Esophagus muscularis mucosa (tissue), 4 donors: ENCODE measurements around the gene SPATA12. TPM values are rescaled to one million over a fixed set of nuclear protein-coding genes. Genes with fewer than 3 reads are reported as not detected.

Source experiments
- DNase-seq: peaks from one replicate; pipeline ENCODE4 v3.0.0-alpha.2; 2017; ENCODE audit errors: extremely low spot score
- H3K27ac ChIP-seq, 4 donors: fragments of 200-600 bp; sonication (generic); replicated peaks in 1 of 4; 1 replicate in 3 of 4; 2 replicates in 1 of 4; pipeline ENCODE4 v1.5.1; 2016 to 2019; ENCODE audit warnings: mild to moderate bottlenecking in 1 of 4
- H3K27me3 ChIP-seq, 4 donors: fragments of 200-600 bp; sonication (generic); one replicate each; pipeline versions ENCODE4 v1.5.1 to v1.6.0; 2016 to 2019
- H3K36me3 ChIP-seq, 4 donors: fragments of 200-600 bp; sonication (generic); one replicate each; pipeline ENCODE4 v1.5.1; 2016 to 2019
- H3K4me1 ChIP-seq, 4 donors: fragments of 200-600 bp; sonication (generic); one replicate each; pipeline ENCODE4 v1.5.1; 2016 to 2019
- H3K4me3 ChIP-seq, 4 donors: fragments of 200-600 bp; sonication (generic); 1 replicate in 2 of 4; 2 replicates in 2 of 4; pipeline ENCODE4 v1.5.1; 2016 to 2019; ENCODE audit warnings: mild to moderate bottlenecking in 4 of 4, moderate library complexity in 1 of 4
- H3K9me3 ChIP-seq, 4 donors: fragments of 200-600 bp; sonication (generic); 1 replicate in 3 of 4; 2 replicates in 1 of 4; pipeline ENCODE4 v1.5.1; 2016 to 2019
- CTCF ChIP-seq, 3 experiments: fragments of 200-600 bp in 2 of 3; fragments of 450-650 bp in 1 of 3; sonication (generic) in 2 of 3; IDR thresholded peaks; one replicate each; pipeline ENCODE4 v1.5.1; 2017 to 2019; ENCODE audit warnings: antibody characterized with exemption in 3 of 3, mild to moderate bottlenecking in 2 of 3, moderate library complexity in 1 of 3
- EP300 ChIP-seq: sonication (generic); formaldehyde crosslinking; IDR thresholded peaks from one replicate; pipeline ENCODE4 v1.6.1; 2017; ENCODE audit warnings: antibody characterized with exemption
- POLR2A ChIP-seq: fragments of 450-650 bp; IDR thresholded peaks from one replicate; pipeline ENCODE4 v1.6.1; 2017; ENCODE audit warnings: antibody characterized with exemption, moderate library complexity, mild to moderate bottlenecking, low read depth
- POLR2AphosphoS5 ChIP-seq, 2 donors: sonication (generic); formaldehyde crosslinking; IDR thresholded peaks; one replicate each; pipeline ENCODE4 v1.6.1; 2017; ENCODE audit warnings: antibody characterized with exemption in 2 of 2
- WGBS: methylation state at CpG from one replicate; pipeline ENCODE4 v1.1.5; 2018; 5-methylcytosine and 5-hydroxymethylcytosine counted together
- intact Hi-C: fragments of 100-400 bp; cut with DNase I; formaldehyde crosslinking; loops from one replicate; pipeline ENCODE4 v1.15.1; 2023
- total RNA-seq, 4 donors: library from RNA; depleted of rRNA; stranded (reverse); fragments of >200 nt; gene quantifications; one replicate each; pipeline versions ENCODE4 v1.1.0 to v1.2.1, GENCODE V29; 2016

SPATA12 gene
- total RNA-seq, result under 1 TPM in 1 of 4 donors, not detected in 3; 0.13 TPM

- peaks cover 19 to 48% (median 42%) of the 10 kb centered on the region in 4 donors for H3K4me1 ChIP-seq
- WGBS, result 51% methylated on average over 11 of the region's 11 CpGs
- no peak within 1 kb of the TSS for H3K4me3 ChIP-seq
- H3K9me3 ChIP-seq, result no peaks in the 10 kb centered on the region
- intact Hi-C loops, result no loop called here
- TF ChIP-seq POLR2AphosphoS5 (IDR thresholded peaks at IDR 0.05) (peak; percentile 17 to 75), EP300 (no peak)
- no peaks in the 10 kb centered on the region for H3K36me3 ChIP-seq
- DNase-seq, result no peak
- H3K27me3 ChIP-seq, result no peaks in the 10 kb centered on the region
- peak within 1 kb of the TSS; percentile 57 to 80 (median 66) for H3K27ac ChIP-seq
These were observed at the start of gene SPATA12 for GRCh38 chr3:57060089-57060821. TSS of gene SPATA12 (plus strand) at chr3:57060664. CDS start at chr3:57073695, 13,031 bp downstream.

- Histone ChIP-seq H3K9me3 (no peaks in the 10 kb centered on the region), H3K4me3 (no peak overlapping the region), H3K27me3 (no peaks in the 10 kb centered on the region), H3K36me3 (no peaks in the 10 kb centered on the region), H3K4me1 (peaks cover 33 to 64% (median 60%) of the 10 kb centered on the region in 4 donors), H3K27ac (peak overlapping the region; percentile 15 to 86 (median 52))
- intact Hi-C loops, result no loop called here
- TF ChIP-seq POLR2A (no peak), POLR2AphosphoS5 (IDR thresholded peaks at IDR 0.05) (no peak), EP300 (no peak), CTCF (IDR thresholded peaks at IDR 0.05) (no peak)
- DNase-seq, result no peak
- 59% methylated on average over 13 of the region's 13 CpGs for WGBS
These were observed 49.4 kb upstream of the SPATA12 start for GRCh38 chr3:57011022-57011421.

DNA sequence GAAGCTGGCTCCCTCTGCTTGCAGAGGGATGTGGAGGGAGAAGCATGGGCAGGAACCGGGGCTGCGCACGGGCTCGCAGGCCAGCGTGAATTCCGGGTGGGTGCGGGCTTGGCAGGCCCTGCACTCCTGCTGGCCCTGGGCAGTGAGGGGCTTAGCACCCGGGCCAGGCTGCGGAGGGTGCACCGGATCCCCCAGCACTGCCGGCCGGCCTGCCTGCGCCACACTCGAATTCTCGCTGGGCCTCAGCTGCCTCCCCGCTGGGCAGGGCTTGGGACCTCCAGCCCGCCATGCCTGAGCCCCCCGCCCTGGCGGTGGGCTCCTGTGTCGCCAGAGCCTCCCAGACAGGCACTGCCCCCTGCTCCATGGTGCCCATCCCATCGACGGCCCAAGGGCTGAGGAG, 47.6 kb upstream of the SPATA12 start:
- intact Hi-C loops, result no loop called here
- Histone ChIP-seq H3K27me3 (no peaks in the 10 kb centered on the region), H3K4me1 (peaks cover 22 to 60% (median 56%) of the 10 kb centered on the region in 4 donors), H3K36me3 (no peaks in the 10 kb centered on the region), H3K9me3 (no peaks in the 10 kb centered on the region), H3K4me3 (no peak overlapping the region), H3K27ac (no peak overlapping the region)
- 100% methylated on average over 9 of the region's 22 CpGs for WGBS
- no peak for DNase-seq
- TF ChIP-seq CTCF (IDR thresholded peaks at IDR 0.05) (no peak), EP300 (no peak), POLR2A (no peak), POLR2AphosphoS5 (IDR thresholded peaks at IDR 0.05) (no peak)

DNA sequence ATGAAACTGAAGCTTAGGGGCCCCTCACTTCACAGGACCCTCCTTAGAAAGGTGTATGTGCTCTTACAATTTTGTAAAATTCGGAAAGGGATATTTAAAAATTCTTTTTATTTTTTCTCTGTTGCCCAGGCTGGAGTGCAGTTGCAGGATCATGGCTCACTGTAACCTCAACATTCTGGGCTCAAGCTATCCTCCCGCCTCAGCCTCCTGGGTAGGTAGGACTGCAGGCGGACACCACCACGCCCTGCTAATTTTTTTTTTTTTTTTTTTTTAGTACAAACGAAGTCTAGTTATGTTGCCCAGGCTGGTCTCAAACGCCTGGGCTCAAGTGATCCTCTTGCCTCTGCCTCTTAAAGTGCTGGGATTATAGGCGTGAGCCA, 45.1 kb upstream of the SPATA12 start:
- Histone ChIP-seq H3K9me3 (no peaks in the 10 kb centered on the region), H3K27ac (peak overlapping the region in 2 of 4 donors; percentile 19 to 40), H3K27me3 (no peaks in the 10 kb centered on the region), H3K4me3 (no peak overlapping the region), H3K36me3 (no peaks in the 10 kb centered on the region), H3K4me1 (peaks cover 8 to 42% (median 40%) of the 10 kb centered on the region in 4 donors)
- intact Hi-C loops, result no loop called here
- DNase-seq, result no peak
- TF ChIP-seq POLR2A (no peak), CTCF (IDR thresholded peaks at IDR 0.05) (no peak), EP300 (no peak), POLR2AphosphoS5 (IDR thresholded peaks at IDR 0.05) (no peak)
- 89% methylated on average over 7 of the region's 7 CpGs for WGBS

- peaks cover 8 to 37% (median 34%) of the 10 kb centered on the region in 4 donors for H3K4me1 ChIP-seq
- no peaks in the 10 kb centered on the region for H3K9me3 ChIP-seq
- 95% methylated on average over 6 of the region's 6 CpGs for WGBS
- no peak for TF ChIP-seq CTCF (IDR thresholded peaks at IDR 0.05)
- no peaks in the 10 kb centered on the region for H3K27me3 ChIP-seq
- H3K4me3 ChIP-seq, result no peak overlapping the region
- intact Hi-C loops, result no loop called here
- no peak for DNase-seq
- H3K27ac ChIP-seq, result no peak overlapping the region
- H3K36me3 ChIP-seq, result no peaks in the 10 kb centered on the region
These were observed 44.6 kb upstream of the SPATA12 start for GRCh38 chr3:57015912-57016311.
